ENCODE data around the gene PEX11B.
"Not testable (repeated sequence)": the region's sequence is repeated elsewhere in the genome, so short reads cannot be mapped to it uniquely, and the experiment has no call there.

Gene PEX11B

GRCh38 chr1:145951526-145951925, 33.0 kb upstream of the PEX11B start:
- no peak for DNase-seq

DNA sequence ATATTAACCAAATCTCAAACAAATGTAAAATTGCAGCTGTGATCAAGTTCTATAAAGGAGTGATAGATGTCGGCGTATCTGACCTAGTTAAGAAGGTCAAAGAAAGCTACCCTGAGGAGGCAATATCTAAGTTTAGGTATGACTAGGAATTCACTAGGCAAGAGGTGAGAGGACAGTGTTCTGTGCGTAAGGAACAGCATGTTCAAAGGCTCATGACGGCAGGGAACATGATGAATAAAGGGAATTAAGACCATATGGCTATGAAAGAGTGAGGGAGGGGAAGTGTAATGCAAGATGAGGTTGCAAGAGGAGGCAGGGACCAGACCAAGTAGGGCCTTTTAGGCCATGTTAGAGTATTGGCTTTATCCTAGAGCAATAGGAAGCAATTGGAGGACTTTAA, 30.7 kb upstream of the PEX11B start:
- no peak for DNase-seq

- no peak for DNase-seq
Observed at GRCh38 chr1:145947551-145947950, 29.0 kb upstream of the PEX11B start.

DNA sequence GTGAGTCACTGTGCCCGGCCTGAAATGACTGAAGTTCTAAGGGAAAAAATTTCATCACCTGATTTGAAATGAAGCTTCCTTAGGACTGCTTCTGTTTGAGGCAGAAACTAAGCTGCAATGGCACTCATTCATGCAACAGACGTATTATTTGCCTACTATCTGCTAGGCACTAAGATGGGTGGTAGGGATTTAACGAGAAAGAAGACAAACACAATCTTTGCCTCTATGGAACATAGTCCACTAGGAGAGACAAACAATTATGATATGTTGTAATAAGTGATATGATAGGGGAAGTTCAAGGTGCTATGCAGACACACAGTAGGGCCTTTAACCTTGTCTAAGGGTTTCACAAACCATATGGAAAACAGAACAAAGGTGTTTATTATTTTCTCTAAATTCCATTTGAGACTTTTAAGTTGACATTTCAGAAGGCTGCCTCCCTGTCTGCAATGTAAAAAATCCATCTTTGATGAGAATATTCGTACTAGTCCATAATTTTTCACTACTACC, 28.0 kb upstream of the PEX11B start:
- DNase-seq: no peak

DNA sequence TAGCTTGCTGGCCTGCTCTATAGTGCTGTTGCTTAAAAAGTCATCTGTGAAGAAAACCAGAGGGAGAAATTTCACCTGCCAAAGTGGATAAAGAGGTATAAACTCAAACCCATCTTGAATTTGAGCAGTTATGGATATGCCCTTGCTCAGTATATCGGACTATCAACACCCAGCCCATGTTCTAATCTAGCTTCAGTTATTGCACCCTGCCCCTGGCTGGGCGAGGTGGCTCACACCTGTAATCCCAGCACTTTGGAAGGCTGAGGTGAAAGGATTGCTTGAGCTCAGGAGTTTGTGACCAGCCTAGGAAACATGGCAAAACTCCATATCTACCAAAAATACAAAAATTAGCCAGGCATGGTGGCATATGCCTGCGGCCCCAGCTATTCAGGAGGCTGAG, 26.0 kb upstream of the PEX11B start:
- DNase-seq: no peak

DNA sequence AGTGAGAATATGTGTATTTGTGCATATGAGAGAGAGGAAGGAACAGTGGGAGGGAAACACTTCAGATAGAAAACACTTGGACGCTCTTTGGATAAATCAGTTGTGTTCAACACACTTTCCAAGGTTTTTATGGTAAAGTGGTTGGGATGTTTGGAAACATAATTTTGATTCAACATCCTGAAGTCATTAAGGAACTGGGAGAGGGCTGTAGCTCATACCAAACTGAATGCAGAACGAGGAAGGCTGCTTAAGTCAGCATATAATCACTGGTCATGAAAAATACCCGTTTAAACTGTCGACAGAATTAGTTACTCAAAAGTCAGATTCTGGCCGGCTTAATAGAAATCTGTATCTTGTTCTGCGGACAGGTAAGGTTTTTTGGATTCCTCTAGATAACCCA, 24.4 kb upstream of the PEX11B start:
- DNase-seq: no peak

DNA sequence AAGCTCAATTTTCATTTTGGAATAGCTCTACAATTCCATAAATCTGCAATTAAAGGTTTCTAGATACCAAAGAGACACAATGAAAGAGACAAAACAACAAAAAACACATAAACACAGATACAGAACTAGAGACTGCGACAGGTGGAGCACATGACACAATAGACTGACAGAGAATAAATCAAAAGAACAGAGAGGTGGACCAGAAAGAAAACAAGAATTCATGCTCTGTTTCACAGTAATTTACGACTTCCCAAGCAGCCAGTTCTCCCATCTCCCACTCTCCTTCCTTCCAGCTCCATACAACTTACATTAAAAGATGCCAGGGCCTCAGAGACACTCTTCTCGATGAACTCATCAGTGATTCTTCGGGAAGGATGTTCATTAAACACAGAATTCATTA, 23.9 kb upstream of the PEX11B start:
- no peak for DNase-seq

DNA sequence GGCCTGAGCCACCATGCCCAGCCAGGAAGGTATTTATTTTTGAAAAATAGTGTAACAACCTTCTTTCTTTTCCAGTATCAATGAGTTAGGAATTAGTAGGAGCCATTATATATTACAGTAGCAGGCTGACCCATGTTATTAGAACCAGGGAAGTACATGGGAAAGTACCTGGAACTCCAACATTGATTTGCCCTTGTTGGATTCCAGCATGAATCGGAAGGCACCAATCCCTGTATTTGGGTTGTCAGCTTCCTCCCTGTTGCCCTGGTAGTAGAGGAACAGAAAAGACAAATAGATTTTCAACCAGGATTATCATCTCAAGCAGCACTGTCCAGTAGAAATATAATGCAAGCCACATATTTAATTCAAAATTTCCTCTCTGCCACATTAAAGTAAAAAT, 18.9 kb upstream of the PEX11B start:
- no peak for DNase-seq

DNA sequence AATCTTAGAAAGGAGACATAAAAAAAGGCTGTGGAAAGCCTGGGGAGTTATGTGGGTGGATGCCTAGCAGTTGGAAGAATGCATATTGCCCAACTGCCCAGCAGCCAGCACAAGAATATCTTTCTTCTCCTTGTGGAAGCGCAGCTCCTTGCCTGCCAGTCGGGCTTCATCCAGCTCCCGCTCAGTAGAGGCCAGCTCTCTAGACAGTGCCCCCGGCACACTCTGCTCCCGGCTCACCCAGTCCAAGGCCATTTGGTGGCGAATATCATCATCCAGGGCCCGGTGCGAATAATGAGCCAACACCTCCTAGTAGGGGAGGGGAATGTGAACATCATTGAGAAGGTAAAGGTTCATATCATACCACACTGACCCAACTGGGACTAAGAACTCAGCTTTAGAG, 17.7 kb upstream of the PEX11B start:
- DNase-seq: no peak

DNA sequence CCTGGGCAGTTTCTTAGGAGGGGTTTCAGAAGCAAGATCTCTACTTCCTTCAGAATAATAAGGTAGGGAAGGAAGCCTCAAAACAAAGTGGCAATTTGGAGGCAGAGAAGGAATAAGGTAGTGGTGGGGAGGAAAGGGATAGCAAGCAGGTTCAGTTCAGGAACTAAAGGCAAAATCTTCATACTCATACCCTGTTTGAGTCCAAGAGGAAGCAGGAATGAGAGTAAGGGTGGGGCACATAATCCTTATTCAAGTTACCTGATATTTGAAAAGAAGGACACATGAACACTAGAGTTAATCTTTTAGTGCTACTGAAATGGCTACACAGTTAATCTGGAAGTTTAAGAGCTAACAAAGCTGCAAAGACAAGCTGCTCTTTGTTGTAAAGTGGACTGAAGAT, 17.2 kb upstream of the PEX11B start:
- DNase-seq: no peak

- peak; percentile 87 for DNase-seq
Observed at GRCh38 chr1:145932522-145933009, 14.0 kb upstream of the PEX11B start.

- DNase-seq: no peak
Observed at GRCh38 chr1:145927916-145928643, 9.6 kb upstream of the PEX11B start.

- peak; percentile 99 for DNase-seq
Observed at GRCh38 chr1:145927063-145927886, 8.8 kb upstream of the PEX11B start, which contains the start of gene RBM8A. Gene RBM8A, minus strand, starts transcription at chr1:145927484. Its CDS starts 58 bp downstream, at chr1:145927426.

- no peak for DNase-seq
Observed at GRCh38 chr1:145926686-145927062, 8.2 kb upstream of the PEX11B start.

- DNase-seq: no peak
Observed at GRCh38 chr1:145922266-145922665, 3.7 kb upstream of the PEX11B start.

DNA sequence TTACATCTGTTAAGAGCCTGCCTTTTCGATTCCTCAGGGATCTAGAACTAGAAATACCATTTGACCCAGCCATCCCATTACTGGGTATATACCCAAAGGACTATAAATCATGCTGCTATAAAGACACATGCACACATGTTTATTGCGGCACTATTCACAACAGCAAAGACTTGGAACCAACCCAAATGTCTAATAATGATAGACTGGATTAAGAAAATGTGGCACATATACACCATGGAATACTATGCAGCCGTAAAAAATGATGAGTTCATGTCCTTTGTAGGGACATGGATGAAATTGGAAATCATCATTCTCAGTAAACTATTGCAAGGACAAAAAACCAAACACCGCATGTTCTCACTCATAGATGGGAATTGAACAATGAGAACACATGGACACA, 1.8 kb upstream of the PEX11B start:
- not testable (repeated sequence) for DNase-seq

GRCh38 chr1:145918992-145919939, 749 bp upstream of the PEX11B start:
- peak; percentile 50 for DNase-seq

- DNase-seq: no peak
Observed at GRCh38 chr1:145917595-145917994, 922 bp downstream of the PEX11B start.

DNA sequence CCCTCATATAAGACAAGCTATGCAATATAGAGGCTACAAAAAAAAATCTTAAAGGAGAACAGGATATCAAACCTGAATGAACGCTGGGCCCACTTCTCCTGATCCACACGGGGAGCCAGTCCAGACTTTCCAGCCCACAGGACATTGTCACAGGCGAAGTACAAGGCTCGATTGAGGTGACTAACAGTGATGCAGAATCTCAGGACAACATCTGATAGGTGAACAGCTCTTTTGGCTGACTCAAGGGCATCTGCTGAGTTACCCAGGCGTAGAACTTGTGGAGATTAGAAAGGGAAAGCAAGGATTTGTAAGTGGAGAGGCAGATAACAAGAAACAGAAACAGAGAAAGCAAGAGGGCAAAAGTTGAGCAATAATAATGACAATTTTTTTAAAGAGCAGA, 1.8 kb downstream of the PEX11B start:
- no peak for DNase-seq

DNA sequence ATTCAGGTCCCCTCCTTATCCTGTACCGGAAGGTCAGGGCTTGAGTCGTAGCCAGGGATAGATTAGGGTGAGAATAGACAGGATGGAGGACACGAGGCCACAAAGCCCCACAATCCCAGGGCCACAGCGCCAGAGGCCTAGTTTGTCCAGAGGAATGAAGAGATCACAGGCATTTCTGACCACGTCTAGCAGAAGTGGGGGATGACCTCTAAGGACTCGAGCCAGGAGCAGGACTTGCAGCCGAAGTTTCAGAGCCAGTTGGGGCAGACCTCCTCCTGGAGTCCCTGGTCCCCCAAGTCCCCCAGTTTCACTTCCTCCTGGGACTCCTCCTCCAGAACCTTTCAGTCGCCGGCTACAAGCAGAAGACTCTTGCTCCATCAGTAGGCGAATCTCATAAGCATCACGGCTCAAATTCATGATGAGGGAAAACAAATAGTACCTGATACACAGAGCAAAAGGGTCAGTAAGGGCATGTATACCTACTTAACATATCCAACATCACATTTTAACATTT, 6.3 kb downstream of the PEX11B start:
- DNase-seq: no peak

DNA sequence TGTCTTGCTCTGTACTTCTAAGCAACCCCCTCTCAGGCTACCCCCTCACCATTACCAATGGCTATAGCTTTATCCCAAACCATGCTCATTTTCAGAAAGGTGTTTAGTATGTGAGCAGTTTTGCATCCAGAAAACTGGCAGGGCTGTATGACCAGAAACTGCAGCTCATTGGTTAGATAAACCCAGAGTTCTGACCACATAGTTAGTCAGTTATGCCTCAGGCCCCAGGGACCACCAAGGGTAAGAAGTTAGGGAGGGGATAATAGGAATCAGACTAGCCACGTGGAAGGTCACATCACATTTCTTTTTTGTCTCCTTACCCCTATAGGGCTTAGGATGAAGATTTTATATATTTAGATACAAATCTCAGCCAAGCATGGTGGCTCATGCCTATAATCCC, 9.9 kb downstream of the PEX11B start:
- DNase-seq: no peak

GRCh38 chr1:145906954-145907753, 11.4 kb downstream of the PEX11B start:
- DNase-seq: no peak
